Measurements from ENCODE around the gene ITGA1. TPM values are rescaled to one million over a fixed set of nuclear protein-coding genes. Genes with fewer than 3 reads are reported as not detected.

ITGA1 gene
- total RNA-seq, 1 experiment from 2014 or later, result 1.6 TPM

- POLR2A ChIA-PET, result no interaction called here
- Histone ChIP-seq H3K27me3 (ENCODE audit: control insufficient read depth, insufficient read depth, low read length) (0 out of 2 replicates have a peak, but pooled peaks cover under 1% of the 10 kb centered on the region), H3K4me3 (ENCODE audit: low read depth in 2 of 2, low read length in 2 of 2) (no peak overlapping the region), H3K36me3 (ENCODE audit: control insufficient read depth, insufficient read depth, low read length) (no peaks in the 10 kb centered on the region), H3K9me3 (ENCODE audit: control insufficient read depth, insufficient read depth, low read depth, low read length) (no peaks in the 10 kb centered on the region), H3K27ac (ENCODE audit: low read length) (no peak overlapping the region), H3K4me1 (ENCODE audit: control insufficient read depth, insufficient read depth, low read length) (no peaks in the 10 kb centered on the region)
- TF ChIP-seq, protein P1, sequence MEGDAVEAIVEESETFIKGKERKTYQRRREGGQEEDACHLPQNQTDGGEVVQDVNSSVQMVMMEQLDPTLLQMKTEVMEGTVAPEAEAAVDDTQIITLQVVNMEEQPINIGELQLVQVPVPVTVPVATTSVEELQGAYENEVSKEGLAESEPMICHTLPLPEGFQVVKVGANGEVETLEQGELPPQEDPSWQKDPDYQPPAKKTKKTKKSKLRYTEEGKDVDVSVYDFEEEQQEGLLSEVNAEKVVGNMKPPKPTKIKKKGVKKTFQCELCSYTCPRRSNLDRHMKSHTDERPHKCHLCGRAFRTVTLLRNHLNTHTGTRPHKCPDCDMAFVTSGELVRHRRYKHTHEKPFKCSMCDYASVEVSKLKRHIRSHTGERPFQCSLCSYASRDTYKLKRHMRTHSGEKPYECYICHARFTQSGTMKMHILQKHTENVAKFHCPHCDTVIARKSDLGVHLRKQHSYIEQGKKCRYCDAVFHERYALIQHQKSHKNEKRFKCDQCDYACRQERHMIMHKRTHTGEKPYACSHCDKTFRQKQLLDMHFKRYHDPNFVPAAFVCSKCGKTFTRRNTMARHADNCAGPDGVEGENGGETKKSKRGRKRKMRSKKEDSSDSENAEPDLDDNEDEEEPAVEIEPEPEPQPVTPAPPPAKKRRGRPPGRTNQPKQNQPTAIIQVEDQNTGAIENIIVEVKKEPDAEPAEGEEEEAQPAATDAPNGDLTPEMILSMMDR (IDR thresholded peaks at IDR 0.05), result no peak
- TF ChIP-seq SIN3A (IDR thresholded peaks at IDR 0.05; ENCODE audit: borderline replicate concordance, insufficient read depth, low read depth, low read length) (no peak), POLR2AphosphoS5 (IDR thresholded peaks at IDR 0.05; ENCODE audit: low read depth, low read length) (no peak), TCF7L2 (IDR thresholded peaks at IDR 0.05; ENCODE audit: low read depth, low read length) (no peak), REST (IDR thresholded peaks at IDR 0.05; ENCODE audit: insufficient read depth in 1 of 2, low read depth in 2 of 2, low read length in 1 of 2) (no peak)
- in situ Hi-C loops (cut with HindIII; ENCODE audit: low pct_unique_long_range_greater_than_20kb, low sequenced_read_pairs) (no loop called here), intact Hi-C loops (cut with micrococcal nuclease; ENCODE audit: unreplicated experiment) (no loop called here)
- ATAC-seq, result no peak
- no TSS peak for BruUV-seq (replicated peaks)
- no peak for DNase-seq (ENCODE audit: low read depth, low spot score)
- CTCF ChIA-PET, result interaction anchor here (0.6 kb wide), 1 partner anchor 181 kb away, joined by 3 read pairs; no protein-coding TSS in a partner anchor
Observed at GRCh38 chr5:52767217-52767743, 20.4 kb upstream of the ITGA1 start.

- POLR2A ChIA-PET, result no interaction called here
- TF ChIP-seq REST (IDR thresholded peaks at IDR 0.05; ENCODE audit: insufficient read depth in 1 of 2, low read depth in 2 of 2, low read length in 1 of 2), result no peak
- TF ChIP-seq POLR2AphosphoS5 (IDR thresholded peaks at IDR 0.05; ENCODE audit: low read depth, low read length), result no peak
- TF ChIP-seq TCF7L2 (IDR thresholded peaks at IDR 0.05; ENCODE audit: low read depth, low read length), result no peak
- TF ChIP-seq, protein P1 (IDR thresholded peaks at IDR 0.05), result no peak
- TF ChIP-seq SIN3A (IDR thresholded peaks at IDR 0.05; ENCODE audit: borderline replicate concordance, insufficient read depth, low read depth, low read length), result no peak
- intact Hi-C loops (cut with micrococcal nuclease; ENCODE audit: unreplicated experiment) (no loop called here), in situ Hi-C loops (cut with HindIII; ENCODE audit: low pct_unique_long_range_greater_than_20kb, low sequenced_read_pairs) (no loop called here)
- Histone ChIP-seq H3K36me3 (ENCODE audit: control insufficient read depth, insufficient read depth, low read length) (no peaks in the 10 kb centered on the region), H3K4me1 (ENCODE audit: control insufficient read depth, insufficient read depth, low read length) (no peaks in the 10 kb centered on the region), H3K27ac (ENCODE audit: low read length) (no peak overlapping the region), H3K9me3 (ENCODE audit: control insufficient read depth, insufficient read depth, low read depth, low read length) (no peaks in the 10 kb centered on the region), H3K27me3 (ENCODE audit: control insufficient read depth, insufficient read depth, low read length) (peaks cover 4% of the 10 kb centered on the region; the same call in 1 of the 2 replicates), H3K4me3 (ENCODE audit: low read depth in 2 of 2, low read length in 2 of 2) (no peak overlapping the region)
- CTCF ChIA-PET, result interaction anchor here (0.6 to 0.7 kb wide), 2 partner anchors 130 to 181 kb away, joined by 3 to 4 read pairs; no protein-coding TSS in a partner anchor
- no peak for DNase-seq (ENCODE audit: low read depth, low spot score)
- ATAC-seq, result no peak
- BruUV-seq (replicated peaks), result no TSS peak
Observed at GRCh38 chr5:52767766-52768480, 19.8 kb upstream of the ITGA1 start.

Data from Panc1 (cell line).